CD4-positive, alpha-beta T cell treated with Interleukin-12 subunit alpha and Interleukin-12 subunit beta, for 1 hour (primary cell): ENCODE data around the gene CACNA1D.

Source experiments
- DNase-seq: peaks from one replicate; pipeline ENCODE4 v3.0.0-alpha.2; 2020

Gene CACNA1D

GRCh38 chr3:53583161-53583690 is 88.8 kb downstream of the CACNA1D start:
- no peak for DNase-seq

- no peak for DNase-seq
Measured at GRCh38 chr3:53585049-53585448, 90.6 kb downstream of the CACNA1D start.

GRCh38 chr3:53585627-53586026 is 91.2 kb downstream of the CACNA1D start:
- DNase-seq: no peak

GRCh38 chr3:53588122-53588521 is 93.7 kb downstream of the CACNA1D start:
- no peak for DNase-seq

GRCh38 chr3:53589201-53589600 is 94.8 kb downstream of the CACNA1D start:
- DNase-seq: no peak

GRCh38 chr3:53589806-53590205 is 95.4 kb downstream of the CACNA1D start:
- no peak for DNase-seq

- no peak for DNase-seq
Measured at GRCh38 chr3:53590606-53591005, 96.2 kb downstream of the CACNA1D start.

GRCh38 chr3:53591646-53592045 is 97.2 kb downstream of the CACNA1D start:
- DNase-seq: no peak

- no peak for DNase-seq
Measured at GRCh38 chr3:53592862-53593261, 98.5 kb downstream of the CACNA1D start.

- DNase-seq: no peak
Measured at GRCh38 chr3:53593611-53594010, 99.2 kb downstream of the CACNA1D start.

GRCh38 chr3:53594276-53594675 is 99.9 kb downstream of the CACNA1D start:
- no peak for DNase-seq

- DNase-seq: no peak
Measured at GRCh38 chr3:53595660-53596059, 101.2 kb downstream of the CACNA1D start.

GRCh38 chr3:53597136-53597915 is 102.9 kb downstream of the CACNA1D start:
- DNase-seq: no peak

GRCh38 chr3:53599771-53600170 is 105.4 kb downstream of the CACNA1D start:
- DNase-seq: no peak

GRCh38 chr3:53602866-53603265 is 108.5 kb downstream of the CACNA1D start:
- no peak for DNase-seq

GRCh38 chr3:53604232-53604631 is 109.8 kb downstream of the CACNA1D start:
- DNase-seq: no peak

GRCh38 chr3:53606793-53607192 is 112.4 kb downstream of the CACNA1D start:
- no peak for DNase-seq

GRCh38 chr3:53612508-53612907 is 118.1 kb downstream of the CACNA1D start:
- no peak for DNase-seq

- DNase-seq: no peak
Measured at GRCh38 chr3:53613125-53613524, 118.7 kb downstream of the CACNA1D start.

- DNase-seq: no peak
Measured at GRCh38 chr3:53614307-53614706, 119.9 kb downstream of the CACNA1D start.

- DNase-seq: no peak
Measured at GRCh38 chr3:53616321-53616720, 121.9 kb downstream of the CACNA1D start.

GRCh38 chr3:53616971-53617892 is 122.8 kb downstream of the CACNA1D start:
- DNase-seq: no peak

GRCh38 chr3:53617893-53618523 is 123.6 kb downstream of the CACNA1D start:
- no peak for DNase-seq
